Subcutaneous adipose tissue (tissue), 4 donors: ENCODE data around the gene PCYT1A. TPM values are rescaled to one million over a fixed set of nuclear protein-coding genes. Genes with fewer than 3 reads are reported as not detected.

Experiments
- CTCF ChIP-seq: fragments of 450-650 bp; IDR thresholded peaks from one replicate; pipeline ENCODE4 v1.5.1; 2016; ENCODE audit warnings: low read depth, mild to moderate bottlenecking, control low read depth, antibody characterized with exemption, moderate library complexity
- total RNA-seq, 4 donors: library from RNA; depleted of rRNA; stranded (reverse); fragments of >200 nt; gene quantifications; one replicate each; pipeline ENCODE4 v1.1.0, GENCODE V29; 2016

The PCYT1A gene
- total RNA-seq, 4 donors from 2014 or later, result 108 to 153 (median 123) TPM

GRCh38 chr3:196298521-196298920 is 11.0 kb upstream of the PCYT1A start:
- TF ChIP-seq CTCF, result no peak

GRCh38 chr3:196292286-196292923 is 4.9 kb upstream of the PCYT1A start:
- no peak for TF ChIP-seq CTCF

- no peak for TF ChIP-seq CTCF
Measured at GRCh38 chr3:196288141-196288460, 575 bp upstream of the PCYT1A start.

GRCh38 chr3:196287090-196287439 is 461 bp downstream of the PCYT1A start:
- no peak for TF ChIP-seq CTCF

- no peak for TF ChIP-seq CTCF
Measured at GRCh38 chr3:196284396-196284795, 3.1 kb downstream of the PCYT1A start.

- TF ChIP-seq CTCF, result no peak
Measured at GRCh38 chr3:196281962-196282361, 5.6 kb downstream of the PCYT1A start.

GRCh38 chr3:196280689-196281440 is 6.7 kb downstream of the PCYT1A start:
- no peak for TF ChIP-seq CTCF
